Omental fat pad (tissue), 4 donors: ENCODE results near the gene C16orf54. TPM values are rescaled to one million over a fixed set of nuclear protein-coding genes. Genes with fewer than 3 reads are reported as not detected.
"Not testable (repeated sequence)": the region's sequence is repeated elsewhere in the genome, so short reads cannot be mapped to it uniquely, and the experiment has no call there.

ENCODE experiments used
- ATAC-seq: fragments of 150-250 bp; one replicate; pipeline ENCODE4 v1.9.1; 2016; ENCODE audit warnings: mild to moderate bottlenecking, moderate library complexity; ENCODE audit not compliant: low FRiP score
- DNase-seq: peaks from one replicate; pipeline ENCODE4 v3.0.0-alpha.2; 2019; ENCODE audit warnings: low spot score
- CTCF ChIP-seq, 3 donors: fragments of 450-650 bp; IDR thresholded peaks; one replicate each; pipeline ENCODE4 v1.5.1; 2016 to 2017; ENCODE audit warnings: antibody characterized with exemption in 3 of 3, mild to moderate bottlenecking in 3 of 3, moderate library complexity in 2 of 3
- total RNA-seq, 4 donors: library from RNA; depleted of rRNA; stranded (reverse); fragments of >200 nt; gene quantifications; one replicate each; pipeline ENCODE4 v1.1.0, GENCODE V29; 2016

The C16orf54 gene
- total RNA-seq, 4 donors from 2014 or later, result 1.6 to 14.2 (median 4.8) TPM

- ATAC-seq (no peak), DNase-seq (no peak)
- no peak for TF ChIP-seq CTCF (IDR thresholded peaks at IDR 0.05)
Observed at GRCh38 chr16:29698484-29699323, 47.1 kb downstream of the C16orf54 start.

GRCh38 chr16:29698042-29698441, 47.7 kb downstream of the C16orf54 start:
- DNase-seq (no peak), ATAC-seq (no peak)
- TF ChIP-seq CTCF (IDR thresholded peaks at IDR 0.05), result no peak

GRCh38 chr16:29697391-29697790, 48.4 kb downstream of the C16orf54 start:
- no peak for ATAC-seq
- DNase-seq, result no peak
- TF ChIP-seq CTCF (IDR thresholded peaks at IDR 0.05), result no peak

GRCh38 chr16:29696881-29697331, 48.9 kb downstream of the C16orf54 start:
- DNase-seq, result no peak
- no peak for TF ChIP-seq CTCF (IDR thresholded peaks at IDR 0.05)

GRCh38 chr16:29695675-29696074, 50.1 kb downstream of the C16orf54 start:
- not testable (repeated sequence) for DNase-seq, ATAC-seq

More at GRCh38 chr16:29696881-29697331, 48.9 kb downstream of the C16orf54 start:
- ATAC-seq, result no peak

GRCh38 chr16:29694384-29695195, 51.2 kb downstream of the C16orf54 start:
- ATAC-seq (no peak), DNase-seq (no peak)
- no peak for TF ChIP-seq CTCF (IDR thresholded peaks at IDR 0.05)

- ATAC-seq, DNase-seq: not testable (repeated sequence)
Observed at GRCh38 chr16:29692606-29693005, 53.2 kb downstream of the C16orf54 start.

Other genes with a start within 250 kb of the C16orf54 start
- gene NPIPB12, start 239.6 kb downstream of the C16orf54 start, total RNA-seq, result 100 to 1,000 TPM in 2 of 4 donors, 10 to 100 TPM in 2; 37.7 to 155 (median 86.1) TPM
- 1 to 10 TPM in 3 of 4 donors, under 1 TPM in 1; 0.46 to 4.4 (median 1.1) TPM for gene SPN, start 82.7 kb downstream of the C16orf54 start, total RNA-seq
- 10 to 100 TPM in 2 of 4 donors, 1 to 10 TPM in 2; 6.1 to 27.1 (median 8.5) TPM for gene QPRT, start 66.8 kb downstream of the C16orf54 start, total RNA-seq
- not detected for gene ZG16, start 32.3 kb upstream of the C16orf54 start, total RNA-seq
- gene KIF22, start 44.8 kb upstream of the C16orf54 start, total RNA-seq, result 10 to 100 TPM in 3 of 4 donors, 1 to 10 TPM in 1; 9.2 to 25.2 (median 13.1) TPM
- gene MAZ, start 60.5 kb upstream of the C16orf54 start, total RNA-seq, result 10 to 100 TPM; 38.0 to 76.9 (median 57.7) TPM
- 1 to 10 TPM in 2 of 4 donors, under 1 TPM in 2; 0.28 to 9.8 (median 1.0) TPM for gene PRRT2, start 66.2 kb upstream of the C16orf54 start, total RNA-seq
- 10 to 100 TPM; 15.6 to 32.9 (median 20.6) TPM for gene PAGR1, start 70.2 kb upstream of the C16orf54 start, total RNA-seq
- 100 to 1,000 TPM; 101 to 151 (median 129) TPM for gene MVP, start 74.5 kb upstream of the C16orf54 start, total RNA-seq
- gene CDIPT, start 117.2 kb upstream of the C16orf54 start, total RNA-seq, result 100 to 1,000 TPM; 101 to 156 (median 104) TPM
- gene SEZ6L2, start 153.6 kb upstream of the C16orf54 start, total RNA-seq, result 10 to 100 TPM in 1 of 4 donors, 1 to 10 TPM in 2, under 1 TPM in 1; 0.63 to 11.5 (median 4.2) TPM
- gene ASPHD1, start 154.5 kb upstream of the C16orf54 start, total RNA-seq, result 10 to 100 TPM in 2 of 4 donors, 1 to 10 TPM in 1, not detected in 1; 4.0 to 14.0 (median 10.6) TPM
- 10 to 100 TPM in 3 of 4 donors, 1 to 10 TPM in 1; 7.1 to 44.5 (median 20.0) TPM for gene KCTD13, start 180.2 kb upstream of the C16orf54 start, total RNA-seq
- 100 to 1,000 TPM in 3 of 4 donors, 10 to 100 TPM in 1; 78.4 to 135 (median 110) TPM for gene TMEM219, start 216.1 kb upstream of the C16orf54 start, total RNA-seq
- 10 to 100 TPM; 25.1 to 90.0 (median 43.2) TPM for gene TAOK2, start 227.9 kb upstream of the C16orf54 start, total RNA-seq
- gene HIRIP3, start 249.6 kb upstream of the C16orf54 start, total RNA-seq, result 10 to 100 TPM in 1 of 4 donors, 1 to 10 TPM in 3; 5.6 to 22.2 (median 9.8) TPM